K562 (cell line): Measurements from ENCODE around the gene SPEG. TPM values are rescaled to one million over a fixed set of nuclear protein-coding genes. Genes with fewer than 3 reads are reported as not detected.

Experiments used
- ATAC-seq: fragments of 200-7000 bp; cut with Tn5 transposase; 3 replicates; pipeline ENCODE4 v1.9.1; 2020; ENCODE audit warnings: moderate library complexity
- BruUV-seq: library from RNA; stranded (reverse); fragments of 400-500 nt; replicated peaks from 2 replicates; lab custom pipeline; 2021; lab: Mats Ljungman, UMichigan
- CTCF ChIA-PET: fragments of 300-600 bp; formaldehyde crosslinking; extraction: SDS; loops from one replicate; lab custom pipeline; 2021; ENCODE audit warnings: low intra/inter-chr PET ratio; lab: Yijun Ruan, JAX
- POLR2A ChIA-PET: fragments of 300-600, 350-650 bp; sonication (Branson Sonifier 250); formaldehyde crosslinking; extraction: SDS; loops from one replicate; lab custom pipeline; 2021; ENCODE audit warnings: antibody characterized with exemption, inconsistent platforms; lab: Yijun Ruan, JAX
- DNase-seq, 4 experiments: peaks; one replicate each; pipeline versions ENCODE4 v3.0.0 to v3.0.0-alpha.2; 2011 to 2018; ENCODE audit warnings: low spot score in 3 of 4, mixed read lengths in 3 of 4; ENCODE audit errors: extremely low read depth in 1 of 4
- FAIRE-seq: peaks from 2 replicates; lab custom pipeline; 2011; peaks lifted over from hg19 to GRCh38; lab: Jason Lieb, UNC
- H2AFZ ChIP-seq: 2 replicates; pipeline ENCODE4 v1.6.0; 2011; ENCODE audit warnings: low read depth, low read length, control low read depth, inconsistent platforms
- H3K27ac ChIP-seq: fragments of 200-600 bp; 3 replicates; pipeline ENCODE4 v1.8.0; 2011; ENCODE audit warnings: low read depth, mild to moderate bottlenecking, control low read depth, inconsistent platforms, low read length, moderate library complexity, mixed read lengths; ENCODE audit errors: extremely low read depth
- H3K27me3 ChIP-seq, 2 experiments: fragments of 300-600 bp in 1 of 2; 2 replicates in 1 of 2; 3 replicates in 1 of 2; pipeline versions ENCODE4 v1.6.0 to v1.8.0; 2011; ENCODE audit warnings: inconsistent platforms in 2 of 2, low read length in 2 of 2, mild to moderate bottlenecking in 1 of 2, mixed read lengths in 1 of 2, moderate library complexity in 1 of 2; ENCODE audit not compliant: control insufficient read depth in 2 of 2, insufficient read depth in 2 of 2
- H3K36me3 ChIP-seq: fragments of 300-600 bp; 3 replicates; pipeline ENCODE4 v1.8.0; 2011; ENCODE audit warnings: mild to moderate bottlenecking, low read length, inconsistent platforms; ENCODE audit not compliant: control insufficient read depth, insufficient read depth
- H3K4me1 ChIP-seq, 2 experiments: fragments of 200-600 bp in 1 of 2; replicated peaks in 1 of 2; 2 replicates in 1 of 2; 3 replicates in 1 of 2; pipeline versions ENCODE4 v1.5.1 to v1.8.0; 2011; ENCODE audit warnings: inconsistent platforms in 2 of 2, low read length in 2 of 2, mild to moderate bottlenecking in 1 of 2, mixed read lengths in 1 of 2, moderate library complexity in 1 of 2; ENCODE audit not compliant: control insufficient read depth in 2 of 2, insufficient read depth in 2 of 2
- H3K4me2 ChIP-seq: 2 replicates; pipeline ENCODE4 v1.6.1; 2011; ENCODE audit warnings: low read length, control low read depth, inconsistent platforms, mixed read lengths; ENCODE audit not compliant: insufficient read depth
- H3K4me3 ChIP-seq: fragments of 200-600 bp; sonication (generic), shearing (Covaris generic); 2 replicates; pipeline ENCODE4 v1.5.1; 2016; ENCODE audit warnings: control low read depth, inconsistent platforms
- H3K79me2 ChIP-seq: fragments of 200-600 bp; 3 replicates; pipeline ENCODE4 v1.8.0; 2011; ENCODE audit warnings: low read length, inconsistent platforms; ENCODE audit not compliant: control insufficient read depth, insufficient read depth
- H3K9ac ChIP-seq, 2 experiments: 2 replicates each; pipeline versions ENCODE4 v1.6.0 to v1.6.1; 2011; ENCODE audit warnings: low read depth in 2 of 2, low read length in 2 of 2, control low read depth in 1 of 2, inconsistent platforms in 1 of 2, mild to moderate bottlenecking in 1 of 2, mixed read lengths in 1 of 2; ENCODE audit not compliant: insufficient read depth in 1 of 2
- H3K9me1 ChIP-seq: one replicate; pipeline ENCODE4 v1.6.0; 2011; ENCODE audit warnings: inconsistent platforms, mild to moderate bottlenecking, low read length, moderate library complexity; ENCODE audit not compliant: control insufficient read depth, insufficient read depth
- H3K9me3 ChIP-seq: replicated peaks from 2 replicates; pipeline ENCODE4 v1.5.1; 2011; ENCODE audit warnings: low read depth, low read length, inconsistent platforms; ENCODE audit not compliant: control insufficient read depth, insufficient read depth
- H4K20me1 ChIP-seq: replicated peaks from 2 replicates; pipeline ENCODE4 v1.6.1; 2011; ENCODE audit warnings: low read length, inconsistent platforms, mixed read lengths; ENCODE audit not compliant: control insufficient read depth, insufficient read depth
- CREM ChIP-seq: IDR thresholded peaks from 2 replicates; pipeline ENCODE4 v1.6.1; 2014; ENCODE audit warnings: antibody characterized with exemption, low read depth
- DMBX1 ChIP-seq: fragments of 250-450 bp; sonication (Bioruptor Pico); IDR thresholded peaks from 2 replicates; pipeline ENCODE4 v1.8.0; 2022; ENCODE audit warnings: inconsistent platforms, mild to moderate bottlenecking, moderate library complexity, borderline replicate concordance
- FOXA1 ChIP-seq: fragments of 450-650 bp; IDR thresholded peaks from 2 replicates; pipeline ENCODE4 v1.6.1; 2016; ENCODE audit warnings: mild to moderate bottlenecking, borderline replicate concordance
- FOXJ3 ChIP-seq: sonication (generic); formaldehyde crosslinking; IDR thresholded peaks from 2 replicates; pipeline ENCODE4 v1.4.0; 2020; ENCODE audit warnings: mild to moderate bottlenecking, missing genetic modification reagents
- KDM5B ChIP-seq: fragments of 200-600 bp; sonication (generic); IDR thresholded peaks from 2 replicates; pipeline ENCODE4 v1.6.1; 2012; ENCODE audit warnings: low read depth, mild to moderate bottlenecking, moderate library complexity, low read length, control low read depth, inconsistent platforms; ENCODE audit not compliant: insufficient replicate concordance
- KLF13 ChIP-seq: fragments of 450-650 bp; IDR thresholded peaks from 2 replicates; pipeline ENCODE4 v1.6.1; 2016; ENCODE audit warnings: missing genetic modification characterization, low read depth, mild to moderate bottlenecking, missing compliant biosample characterization, moderate library complexity, borderline replicate concordance
- LARP7 ChIP-seq: fragments of 450-650 bp; IDR thresholded peaks from 2 replicates; pipeline ENCODE4 v1.6.1; 2016
- POLR3A ChIP-seq: IDR thresholded peaks from 2 replicates; pipeline ENCODE4 v1.6.1; 2011; ENCODE audit warnings: borderline replicate concordance, mild to moderate bottlenecking, moderate library complexity; ENCODE audit not compliant: insufficient read length, insufficient read depth; ENCODE audit errors: extremely low read depth
- SPI1 ChIP-seq: IDR thresholded peaks from 2 replicates; pipeline ENCODE4 v1.6.1; 2011; ENCODE audit warnings: low read depth, low read length, control low read depth, borderline replicate concordance
- ZBTB7A ChIP-seq: IDR thresholded peaks from 2 replicates; pipeline ENCODE4 v1.6.1; 2011; ENCODE audit warnings: low read depth, mild to moderate bottlenecking, low read length, moderate library complexity, borderline replicate concordance; ENCODE audit not compliant: control insufficient read depth
- ZNF695 ChIP-seq: fragments of 450-650 bp; formaldehyde crosslinking; IDR thresholded peaks from 2 replicates; pipeline ENCODE4 v1.4.0; 2020; ENCODE audit warnings: mild to moderate bottlenecking, moderate library complexity
- WGBS: fragments of 100-300 bp; shearing (Covaris generic); methylation state at CpG from one replicate; pipeline ENCODE4 v1.1.6; 2016; ENCODE audit warnings: low coverage, mixed read lengths; ENCODE audit not compliant: insufficient coverage; ENCODE audit errors: missing lambda C conversion rate; 5-methylcytosine and 5-hydroxymethylcytosine counted together
- in situ Hi-C: fragments of 300-500 bp; cut with MboI; formaldehyde crosslinking; loops from 4 replicates; pipeline ENCODE4 v1.15.0; 2018; ENCODE audit warnings: inconsistent platforms, mixed read lengths
- intact Hi-C: fragments of 100-400 bp; cut with micrococcal nuclease; formaldehyde crosslinking; loops from 2 replicates; pipeline ENCODE4 v1.14.2; 2022
- polyA plus RNA-seq, 8 experiments: library from polyadenylated mRNA; depleted of rRNA in 4 of 8; stranded (reverse) in 5 of 8; unstranded in 3 of 8; fragments of >200 nt; fragmentation: Nextera tagmentation in 2 of 8; fragmentation: Illumina TruSeq in 1 of 8; extraction: Ambion mirVana in 2 of 8; extraction: Trizol in 1 of 8; gene quantifications; 2 replicates each; pipeline versions ENCODE4 v1.2.1 to v1.2.3, GENCODE V29; 2011 to 2014; ENCODE audit warnings: inconsistent platforms in 1 of 8, missing spikeins in 1 of 8
- total RNA-seq, 7 experiments: library from RNA; depleted of rRNA in 6 of 7; stranded (reverse); fragments of >200 nt in 6 of 7; fragmentation: Illumina TruSeq in 2 of 7; extraction: Trizol in 2 of 7; gene quantifications; 2 replicates each; pipeline versions ENCODE4 v1.2.1 to v1.2.3, GENCODE V29; 2011 to 2021; ENCODE audit warnings: low replicate concordance in 1 of 7
- TF ChIP-seq, protein P1 (sequence below), 3 experiments: IDR thresholded peaks in 2 of 3; conservative IDR thresholded peaks in 1 of 3; 2 replicates each; pipeline ENCODE4 v1.5.1; 2011 to 2012; ENCODE audit warnings: low read length in 3 of 3, mild to moderate bottlenecking in 3 of 3, control low read depth in 2 of 3, improper control_type of control experiment in 1 of 3, inconsistent platforms in 1 of 3, low read depth in 1 of 3, mixed read lengths in 1 of 3, moderate library complexity in 1 of 3; ENCODE audit not compliant: insufficient read depth in 2 of 3
- TF ChIP-seq, protein P2 (sequence below): sonication (generic); formaldehyde crosslinking; IDR thresholded peaks from 2 replicates; pipeline ENCODE4 v1.8.0; 2022; ENCODE audit warnings: mild to moderate bottlenecking, missing genetic modification reagents, borderline replicate concordance

SPEG gene
- total and polyA plus RNA-seq, 9 of the 15 experiments (the other 6 are each of a cell fraction or from before 2014, with no cell fraction given) = 0.49 to 8.7 (median 3.0) TPM

DNA sequence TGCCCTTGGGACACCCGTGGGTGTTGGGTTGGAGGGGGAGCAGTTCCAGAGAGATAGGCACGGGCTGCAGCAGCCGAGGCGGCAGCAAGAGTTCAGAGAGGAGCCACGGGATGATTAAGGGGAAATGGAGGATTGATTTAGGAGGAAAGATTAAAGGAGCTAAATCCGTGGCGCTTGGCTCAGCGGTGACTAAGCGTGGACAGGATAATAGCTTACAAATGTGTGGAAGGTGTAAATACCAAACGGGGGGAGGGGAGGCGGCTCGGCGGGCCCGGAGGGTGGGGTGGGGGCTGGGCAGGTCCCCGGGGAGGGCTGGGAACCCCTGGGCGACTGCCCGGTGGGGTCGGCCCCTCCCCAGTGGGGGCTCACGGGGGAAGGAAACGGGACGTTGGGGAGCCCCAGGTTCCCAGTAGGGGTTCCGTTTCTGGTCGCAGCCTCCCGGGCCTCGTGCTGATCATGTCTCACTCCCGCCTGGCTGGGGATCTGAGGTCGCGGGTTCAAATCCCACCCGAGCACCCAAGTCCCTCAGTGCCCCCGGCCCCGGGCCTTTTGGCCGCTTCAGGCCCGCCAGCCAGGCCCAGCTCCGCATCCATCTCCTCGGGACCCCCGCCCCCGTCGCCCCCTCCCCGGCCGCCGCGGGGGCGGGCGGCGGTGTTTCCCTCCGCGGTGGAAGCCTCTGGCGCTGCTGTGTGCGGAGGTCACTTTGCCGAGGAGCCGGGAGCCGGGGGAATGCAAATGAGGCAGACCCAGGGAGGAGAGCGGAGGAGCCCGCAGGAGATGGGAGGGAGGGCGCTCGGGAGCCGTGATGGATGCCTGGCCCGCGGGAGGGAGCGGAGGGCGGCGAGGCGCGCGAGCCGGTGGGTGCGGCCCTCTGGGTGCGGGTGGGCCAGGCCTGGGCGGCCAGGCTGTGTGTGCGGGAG lies 87.7 kb downstream of the SPEG start (continued):
- no peak for TF ChIP-seq LARP7
- no peak; the same call in 1 of the 2 replicates for TF ChIP-seq CREM

DNA sequence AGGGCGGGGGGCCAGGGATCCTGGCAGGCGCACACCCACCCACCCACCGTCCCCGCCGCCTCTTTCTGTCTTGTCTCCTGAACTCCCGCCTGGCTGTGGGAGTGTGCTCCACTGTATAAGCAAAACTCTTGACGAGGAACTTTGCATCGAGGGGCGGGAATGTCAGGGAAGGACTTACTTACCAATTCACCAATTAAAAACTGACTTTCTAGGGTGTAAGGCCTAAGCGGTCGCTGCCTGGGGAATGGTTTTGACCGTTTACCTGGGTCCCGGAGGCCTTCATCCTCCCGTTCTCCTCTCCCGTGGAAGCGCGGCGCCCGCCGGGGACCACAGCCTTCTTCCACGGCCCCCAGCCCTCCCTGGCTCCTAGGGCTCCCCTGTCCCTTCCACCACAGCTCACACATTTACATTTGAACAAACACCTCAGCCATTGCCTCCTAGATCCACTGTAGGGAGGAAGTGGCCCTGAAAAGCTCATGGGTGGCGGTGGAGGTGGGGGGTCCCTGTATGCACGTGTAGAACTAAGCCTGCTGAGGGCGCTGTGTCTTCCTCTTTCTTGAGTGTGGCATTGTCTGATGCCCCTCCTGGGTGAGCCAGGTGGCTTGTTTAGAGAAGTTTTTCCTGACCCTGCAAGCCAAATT lies 88.5 kb downstream of the SPEG start:
- H3K36me3 ChIP-seq = peaks cover 37% of the 10 kb centered on the region; the same call in 2 of the 3 replicates
- DNase-seq (peak in 1 of 4 experiments; percentile 54), ATAC-seq (no peak), FAIRE-seq (no peak)
- H3K27ac ChIP-seq = peak overlapping the region; percentile 89
- peaks cover under 1% of the 10 kb centered on the region for H3K9me1 ChIP-seq
- intact Hi-C loops = no loop called here
- H3K9me3 ChIP-seq = no peaks in the 10 kb centered on the region
- in situ Hi-C loops = loop anchor here (10.0 kb wide), 1 partner anchor 48 kb away; no protein-coding TSS in a partner anchor
- ChIA-PET CTCF (interaction anchor here (0.6 kb wide), 1 partner anchor 28 kb away, joined by 7 read pairs; a partner anchor contains a TSS), POLR2A (interaction anchor here (0.5 to 0.9 kb wide), 3 partner anchors 9 to 118 kb away, joined by 3 to 4 read pairs (median 3); no protein-coding TSS in a partner anchor)
- H3K79me2 ChIP-seq = peaks cover 80% of the 10 kb centered on the region
- peak overlapping the region; percentile 69 for H3K4me2 ChIP-seq
- H3K27me3 ChIP-seq = no peaks in the 10 kb centered on the region
- BruUV-seq = no TSS peak
- no peaks in the 10 kb centered on the region for H4K20me1 ChIP-seq
- WGBS = 21% methylated on average over 9 of the region's 24 CpGs
- H2AFZ ChIP-seq = peak overlapping the region; percentile 64
- H3K4me1 ChIP-seq = peaks cover 81 to 93% of the 10 kb centered on the region in 2 experiments
- H3K4me3 ChIP-seq = peak overlapping the region; percentile 22; the same call in 1 of the 2 replicates
- H3K9ac ChIP-seq = peak overlapping the region; percentile 70 to 86
- TF ChIP-seq ZNF695 (CRISPR knock-in tag) = no peak
- TF ChIP-seq, protein P1, sequence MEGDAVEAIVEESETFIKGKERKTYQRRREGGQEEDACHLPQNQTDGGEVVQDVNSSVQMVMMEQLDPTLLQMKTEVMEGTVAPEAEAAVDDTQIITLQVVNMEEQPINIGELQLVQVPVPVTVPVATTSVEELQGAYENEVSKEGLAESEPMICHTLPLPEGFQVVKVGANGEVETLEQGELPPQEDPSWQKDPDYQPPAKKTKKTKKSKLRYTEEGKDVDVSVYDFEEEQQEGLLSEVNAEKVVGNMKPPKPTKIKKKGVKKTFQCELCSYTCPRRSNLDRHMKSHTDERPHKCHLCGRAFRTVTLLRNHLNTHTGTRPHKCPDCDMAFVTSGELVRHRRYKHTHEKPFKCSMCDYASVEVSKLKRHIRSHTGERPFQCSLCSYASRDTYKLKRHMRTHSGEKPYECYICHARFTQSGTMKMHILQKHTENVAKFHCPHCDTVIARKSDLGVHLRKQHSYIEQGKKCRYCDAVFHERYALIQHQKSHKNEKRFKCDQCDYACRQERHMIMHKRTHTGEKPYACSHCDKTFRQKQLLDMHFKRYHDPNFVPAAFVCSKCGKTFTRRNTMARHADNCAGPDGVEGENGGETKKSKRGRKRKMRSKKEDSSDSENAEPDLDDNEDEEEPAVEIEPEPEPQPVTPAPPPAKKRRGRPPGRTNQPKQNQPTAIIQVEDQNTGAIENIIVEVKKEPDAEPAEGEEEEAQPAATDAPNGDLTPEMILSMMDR (IDR thresholded peaks at IDR 0.05 in 2 of 3, conservative IDR thresholded peaks at IDR 0.05 in 1 of 3; ENCODE audit: insufficient read depth in 2 of 3, low read depth in 1 of 3, low read length in 3 of 3) = peak; percentile 28 to 45 (median 35)
- no peak for TF ChIP-seq POLR3A
- no peak for TF ChIP-seq KLF13 (tag)
- peak; percentile 18; the same call in 1 of the 2 replicates for TF ChIP-seq ZBTB7A
- TF ChIP-seq DMBX1 (CRISPR knock-in tag) = 0 out of 2 replicates have a peak, but pooled peaks have one; percentile 52
- no peak for TF ChIP-seq KDM5B
- no peak for TF ChIP-seq FOXJ3 (CRISPR knock-in tag)
- TF ChIP-seq SPI1 = peak; percentile 81
- TF ChIP-seq, protein P2, sequence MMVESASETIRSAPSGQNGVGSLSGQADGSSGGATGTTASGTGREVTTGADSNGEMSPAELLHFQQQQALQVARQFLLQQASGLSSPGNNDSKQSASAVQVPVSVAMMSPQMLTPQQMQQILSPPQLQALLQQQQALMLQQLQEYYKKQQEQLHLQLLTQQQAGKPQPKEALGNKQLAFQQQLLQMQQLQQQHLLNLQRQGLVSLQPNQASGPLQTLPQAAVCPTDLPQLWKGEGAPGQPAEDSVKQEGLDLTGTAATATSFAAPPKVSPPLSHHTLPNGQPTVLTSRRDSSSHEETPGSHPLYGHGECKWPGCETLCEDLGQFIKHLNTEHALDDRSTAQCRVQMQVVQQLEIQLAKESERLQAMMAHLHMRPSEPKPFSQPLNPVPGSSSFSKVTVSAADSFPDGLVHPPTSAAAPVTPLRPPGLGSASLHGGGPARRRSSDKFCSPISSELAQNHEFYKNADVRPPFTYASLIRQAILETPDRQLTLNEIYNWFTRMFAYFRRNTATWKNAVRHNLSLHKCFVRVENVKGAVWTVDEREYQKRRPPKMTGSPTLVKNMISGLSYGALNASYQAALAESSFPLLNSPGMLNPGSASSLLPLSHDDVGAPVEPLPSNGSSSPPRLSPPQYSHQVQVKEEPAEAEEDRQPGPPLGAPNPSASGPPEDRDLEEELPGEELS (CRISPR knock-in tag) = no peak
- TF ChIP-seq FOXA1 = no peak
